HG03571 (cell line): ENCODE measurements around the gene TPPP3.

Experiments
- ATAC-seq: cut with Tn5 transposase; IDR thresholded peaks from one replicate; pipeline ENCODE4 v1.9.1; 2021; ENCODE audit not compliant: unreplicated experiment

The TPPP3 gene

DNA sequence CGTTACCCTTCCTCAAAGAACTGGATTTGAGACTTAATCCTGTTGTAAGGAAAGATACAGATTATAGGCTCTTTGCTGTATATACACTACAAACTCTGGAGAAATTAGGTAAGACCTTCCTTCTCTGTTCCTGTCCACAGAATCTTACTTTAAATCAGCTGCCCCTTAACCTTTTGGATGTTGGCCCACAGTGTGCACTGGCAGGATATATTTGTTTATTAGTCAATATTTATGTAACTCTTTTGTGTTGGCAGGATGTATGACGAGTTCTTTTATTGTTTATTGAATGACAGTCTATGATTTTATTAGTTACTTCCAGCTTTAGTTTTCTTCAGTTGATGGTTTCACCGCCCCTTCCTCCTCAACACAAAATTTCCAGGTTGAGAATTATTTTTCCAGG, 47.0 kb downstream of the TPPP3 start:
- no peak for ATAC-seq

DNA sequence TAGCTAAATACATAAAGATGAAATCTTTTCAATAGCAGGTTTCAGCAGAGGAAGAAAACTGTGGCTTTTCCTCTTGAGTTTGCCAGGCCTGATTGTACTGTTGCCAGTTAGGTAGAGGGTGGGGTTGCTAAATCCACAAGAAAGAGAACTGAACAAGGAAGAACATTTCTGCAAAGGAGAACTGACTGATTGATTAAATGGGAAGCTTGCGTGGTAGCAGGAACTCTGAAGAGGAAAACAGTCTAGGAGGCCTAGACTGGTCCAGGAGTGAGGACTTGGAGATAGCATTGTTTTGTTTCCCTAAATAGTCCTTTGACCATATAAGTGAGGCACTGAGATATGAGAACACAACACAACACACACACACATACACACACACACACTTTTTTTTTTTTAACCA, 47.9 kb downstream of the TPPP3 start:
- no peak for ATAC-seq

DNA sequence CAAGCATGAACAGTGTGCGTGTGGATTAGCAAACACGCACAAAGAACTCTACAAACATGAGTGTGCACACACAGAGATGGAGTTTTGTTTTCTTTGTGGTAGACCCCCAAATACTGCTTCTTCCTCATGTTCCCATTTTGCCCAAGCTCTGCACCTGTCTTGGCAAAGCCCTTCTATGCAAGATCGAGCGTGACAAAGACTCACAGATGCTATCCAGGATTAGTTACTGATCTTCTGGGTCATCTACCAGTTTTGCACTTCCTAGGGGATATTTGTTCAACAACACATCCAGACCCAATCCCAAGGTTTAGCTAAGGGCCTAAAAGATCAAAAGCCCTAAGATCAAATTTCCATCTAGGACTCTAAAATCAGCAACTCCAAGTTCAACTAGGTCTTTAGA, 50.7 kb downstream of the TPPP3 start:
- no peak for ATAC-seq

DNA sequence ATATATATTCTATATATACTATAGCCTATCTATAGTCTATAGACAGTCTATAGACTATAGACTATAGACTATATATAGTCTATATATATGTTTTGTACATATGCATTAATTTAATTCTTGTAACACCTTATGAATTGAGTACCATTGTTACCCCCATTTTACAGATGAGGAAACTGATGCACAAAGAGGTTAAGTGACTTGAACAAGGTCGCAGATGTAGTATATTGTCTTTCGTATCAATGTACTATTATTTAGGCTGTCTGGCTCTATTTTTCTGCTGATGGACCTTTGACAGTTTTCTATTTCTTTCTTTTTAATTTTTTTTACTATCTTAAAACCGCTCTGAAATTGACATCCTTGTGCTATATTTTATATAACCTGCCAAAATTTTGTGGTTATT, 52.0 kb downstream of the TPPP3 start:
- no peak for ATAC-seq
